ENCODE results near the gene CLASP1. TPM values are rescaled to one million over a fixed set of nuclear protein-coding genes. Genes with fewer than 3 reads are reported as not detected.
"Not testable (repeated sequence)": the region's sequence is repeated elsewhere in the genome, so short reads cannot be mapped to it uniquely, and the experiment has no call there.

Gene CLASP1
- 21.5 and 25.2 TPM in 2 replicates for polyA plus RNA-seq (2014; cell fraction: cytosol; rRNA removed)
- polyA plus RNA-seq (2014; cell fraction: nucleus; rRNA removed): 28.2 and 37.6 TPM in 2 replicates

DNA sequence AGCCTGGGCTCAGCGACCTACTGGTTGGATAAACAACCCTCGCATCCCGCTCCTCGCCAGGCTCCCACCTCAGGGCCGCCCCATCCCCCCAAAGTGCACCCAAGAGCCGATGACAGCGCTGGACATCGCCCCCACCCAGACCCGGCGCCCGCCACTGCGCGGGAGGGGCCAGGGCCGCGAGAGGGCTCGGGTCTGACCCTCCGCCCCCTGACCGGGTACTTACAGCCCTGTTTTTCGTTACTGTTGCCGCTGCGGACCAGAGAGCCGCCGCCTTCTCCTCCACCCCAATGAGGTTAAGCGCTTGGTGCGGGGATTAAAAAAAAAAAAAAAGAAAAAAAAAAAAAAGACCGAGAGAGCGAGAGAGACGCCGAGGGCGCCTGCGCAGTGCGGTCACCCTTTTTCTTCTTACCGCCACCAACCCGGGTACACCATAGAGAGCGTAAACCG is at the start of gene CLASP1:
TSS of gene CLASP1 (minus strand) at position 314 of the 447 bp plus-strand sequence. CDS start 43,567 bp downstream, outside the sequence.
- DNase-seq (ENCODE audit: low spot score): no peak

DNA sequence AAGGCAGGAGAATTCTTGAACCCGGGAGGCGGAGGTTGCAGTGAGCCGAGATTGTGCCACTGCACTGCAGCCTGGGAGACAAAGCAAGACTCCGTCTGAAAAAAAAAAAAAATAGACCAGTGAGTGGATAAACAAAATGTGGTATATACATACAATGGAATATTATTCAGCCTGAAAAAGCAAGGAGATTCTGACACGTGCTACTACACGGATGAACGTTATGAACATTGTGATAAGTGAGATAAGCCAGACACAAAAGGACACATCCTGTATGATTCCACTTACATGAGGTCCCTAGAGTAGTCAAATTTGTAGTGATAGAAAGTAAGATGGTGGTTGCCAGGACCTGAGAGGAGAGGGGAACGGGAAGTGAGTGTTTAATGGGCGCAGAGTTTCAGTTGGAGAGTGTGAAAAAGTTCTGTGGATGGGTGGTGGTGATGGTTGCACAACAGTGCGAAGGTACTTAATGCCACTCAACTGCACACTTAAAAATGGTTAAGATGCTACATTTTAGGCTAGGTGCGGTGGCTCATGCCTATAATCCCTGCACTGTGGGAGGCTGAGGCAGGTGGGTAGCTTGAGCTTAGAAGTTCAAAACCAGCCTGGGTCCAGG is 49.2 kb upstream of the CLASP1 start:
- DNase-seq (ENCODE audit: low spot score): no peak

DNA sequence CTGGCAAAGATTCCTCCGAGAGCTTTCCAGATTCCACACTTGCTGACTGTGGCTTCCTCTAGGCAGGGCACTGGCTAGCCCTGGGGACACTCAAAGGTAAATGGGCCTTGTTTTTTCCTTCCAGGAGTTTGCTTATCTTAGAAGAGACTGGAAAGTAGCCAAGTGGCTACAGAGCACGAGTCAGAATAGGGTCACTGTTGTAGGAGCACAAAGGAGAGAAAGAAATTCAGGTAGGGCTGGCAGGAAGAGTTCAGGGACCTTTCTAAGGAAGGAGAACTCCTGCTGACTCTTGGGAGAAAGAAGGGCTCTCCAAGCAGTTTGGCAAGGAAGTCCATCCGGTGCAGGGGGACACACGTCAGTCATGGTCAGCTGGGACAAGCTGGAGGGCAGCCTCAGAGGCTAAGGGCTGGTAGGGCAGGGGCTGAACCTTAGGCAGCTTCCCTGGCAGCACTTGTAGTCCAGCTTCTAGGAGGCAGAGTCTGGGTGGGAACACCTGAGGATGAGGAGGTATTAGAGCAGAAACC is 47.9 kb upstream of the CLASP1 start:
- no peak for DNase-seq (ENCODE audit: low spot score)

DNA sequence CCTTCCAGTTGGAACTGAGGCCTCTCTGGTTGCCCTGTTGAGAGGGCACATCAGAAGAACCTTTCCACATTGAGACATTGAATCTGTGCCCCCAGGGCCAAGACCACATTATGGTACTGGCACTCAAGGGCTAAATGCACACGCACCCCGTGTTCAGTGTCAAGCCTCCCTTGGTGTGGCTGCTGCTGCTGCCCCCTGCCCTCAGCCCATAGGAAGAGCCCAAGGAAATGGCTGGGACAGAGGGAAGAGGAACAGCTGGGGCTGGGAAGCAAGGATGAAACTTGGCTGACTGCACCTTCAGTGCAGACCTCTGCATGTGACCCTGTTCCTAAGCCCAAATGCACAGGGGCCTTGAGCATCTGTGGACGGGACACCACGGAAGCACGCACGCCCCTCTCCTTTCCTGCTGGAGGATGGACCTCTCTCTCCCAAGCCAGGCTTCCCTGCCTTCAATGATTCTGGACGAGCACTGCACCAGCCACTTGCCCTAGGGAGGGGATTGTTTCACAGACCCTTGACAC is 47.2 kb upstream of the CLASP1 start:
- no peak for DNase-seq (ENCODE audit: low spot score)

DNA sequence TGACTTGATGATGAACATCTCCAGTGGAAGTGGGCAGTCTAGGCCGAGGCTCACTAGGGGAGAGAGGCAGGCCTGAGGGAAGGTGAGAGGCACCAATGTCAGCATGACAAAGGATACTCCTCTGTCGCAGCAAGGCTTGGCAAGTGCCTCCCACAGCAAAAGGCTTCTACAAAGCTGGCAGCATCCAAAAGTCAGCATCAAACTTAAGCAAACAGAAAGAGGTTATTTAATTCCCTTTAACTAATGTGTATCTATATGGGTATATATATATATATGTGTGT is 45.8 kb upstream of the CLASP1 start:
- DNase-seq (ENCODE audit: low spot score): no peak

DNA sequence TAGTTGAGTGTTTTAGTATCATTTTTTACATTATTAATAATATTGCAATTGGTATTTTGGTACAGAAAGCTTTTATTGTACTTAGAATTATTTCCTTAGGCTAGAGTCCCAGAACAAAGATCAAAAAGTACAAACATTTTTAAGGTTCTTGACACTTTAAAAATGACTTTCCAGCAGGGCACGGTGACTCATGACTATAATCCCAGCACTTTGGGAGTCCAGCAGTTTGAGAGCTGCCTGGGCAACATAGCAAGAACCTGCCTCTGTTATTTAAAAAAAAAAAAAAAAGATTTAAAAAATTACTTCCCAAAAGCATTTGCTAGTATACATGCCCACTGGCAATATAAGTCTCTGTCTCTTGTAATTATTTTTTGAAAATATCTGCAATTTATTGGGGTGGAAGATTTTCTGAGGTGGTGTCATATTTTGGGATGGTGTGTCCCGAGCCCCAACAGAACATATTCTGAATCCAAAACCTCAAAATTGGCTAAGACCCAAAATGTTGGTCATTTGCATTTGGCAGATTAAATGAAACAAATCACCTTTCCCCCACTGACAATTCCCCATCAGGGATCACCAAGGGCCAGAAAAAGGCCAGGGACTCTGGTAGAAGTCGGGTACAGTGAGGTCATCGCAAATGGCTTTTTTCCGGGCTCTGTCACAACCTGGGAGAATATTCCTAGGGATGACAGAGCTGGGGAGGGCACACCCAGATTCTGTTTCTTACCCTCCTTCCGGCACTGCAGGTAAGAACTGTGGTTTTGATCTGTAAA is 45.3 kb upstream of the CLASP1 start:
- DNase-seq (ENCODE audit: low spot score): no peak

DNA sequence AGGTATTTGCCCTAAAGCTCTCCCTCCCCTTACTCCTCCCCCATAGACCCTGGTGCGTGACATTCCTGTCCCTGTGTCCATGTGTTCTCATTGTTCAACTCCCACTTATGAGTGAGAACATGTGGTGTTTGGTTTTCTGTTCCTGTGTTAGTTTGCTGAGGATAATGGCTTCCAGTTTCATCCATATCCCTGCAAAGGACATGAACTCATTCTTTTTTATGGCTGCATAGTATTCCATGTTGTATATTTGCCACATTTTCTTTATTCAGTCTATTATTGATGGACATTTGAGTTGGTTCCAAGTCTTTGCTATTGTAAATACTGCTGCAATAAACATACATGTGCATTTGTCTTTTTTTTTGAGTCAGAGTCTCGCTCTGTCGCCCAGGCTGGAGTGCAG is 41.3 kb upstream of the CLASP1 start:
- not testable (repeated sequence) for DNase-seq (ENCODE audit: low spot score)

DNA sequence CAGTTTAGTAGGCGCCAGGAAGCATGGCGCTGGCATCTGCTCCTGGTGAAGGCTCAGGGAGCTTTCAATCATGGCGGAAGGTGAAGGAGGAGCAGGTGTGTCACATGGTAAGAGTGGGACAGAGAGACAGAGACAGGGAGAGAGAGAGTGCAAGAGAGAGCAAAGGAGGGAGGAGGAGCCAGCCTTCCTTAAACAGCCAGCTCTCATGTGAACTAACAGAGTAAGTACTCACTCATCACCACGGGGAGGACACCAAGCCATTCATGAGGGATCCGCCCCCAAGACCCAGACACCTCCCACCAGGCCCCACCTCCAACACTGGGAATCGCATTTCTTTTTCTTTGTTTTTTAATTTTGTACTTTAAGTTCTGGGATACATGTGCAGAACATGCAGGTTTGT is 40.8 kb upstream of the CLASP1 start:
- no peak for DNase-seq (ENCODE audit: low spot score)

DNA sequence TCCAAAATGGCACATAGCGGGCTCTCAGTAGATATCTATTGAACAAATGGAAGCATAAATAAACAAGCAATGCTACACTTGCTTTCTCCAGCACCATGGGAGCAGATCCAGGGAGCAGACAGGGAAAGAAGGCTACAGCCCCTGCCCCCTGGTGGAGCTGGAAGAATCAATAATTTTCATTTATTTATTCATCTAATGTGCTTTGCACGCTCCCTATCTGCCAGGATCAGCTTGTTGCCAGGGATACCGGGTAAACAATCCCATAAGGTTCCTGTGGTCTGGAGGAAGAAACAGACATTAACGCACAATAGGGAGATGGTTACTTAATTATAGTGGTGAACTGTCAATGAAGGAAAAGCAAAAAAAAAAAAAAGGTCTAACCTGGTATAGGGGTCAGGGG is 40.1 kb upstream of the CLASP1 start:
- peak; percentile 74 for DNase-seq (ENCODE audit: low spot score)

DNA sequence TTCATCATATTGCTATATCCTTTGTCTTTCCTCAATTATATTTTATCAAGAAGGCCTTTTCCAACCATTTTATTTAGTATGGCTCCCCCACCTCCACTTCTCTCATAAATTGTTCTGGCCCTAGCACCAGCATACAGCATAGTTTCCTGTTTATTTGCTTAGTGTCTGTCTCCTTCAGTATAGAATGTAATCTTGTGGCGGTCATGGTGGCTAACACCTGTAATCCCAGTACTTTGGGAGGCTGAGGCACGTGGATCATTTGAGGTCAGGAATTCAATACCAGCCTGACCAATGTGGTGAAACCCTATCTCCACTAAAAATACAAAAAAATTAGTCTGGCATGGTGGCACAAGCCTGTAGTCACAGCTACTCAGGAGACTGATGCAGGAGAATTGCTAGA is 39.6 kb upstream of the CLASP1 start:
- no peak for DNase-seq (ENCODE audit: low spot score)

DNA sequence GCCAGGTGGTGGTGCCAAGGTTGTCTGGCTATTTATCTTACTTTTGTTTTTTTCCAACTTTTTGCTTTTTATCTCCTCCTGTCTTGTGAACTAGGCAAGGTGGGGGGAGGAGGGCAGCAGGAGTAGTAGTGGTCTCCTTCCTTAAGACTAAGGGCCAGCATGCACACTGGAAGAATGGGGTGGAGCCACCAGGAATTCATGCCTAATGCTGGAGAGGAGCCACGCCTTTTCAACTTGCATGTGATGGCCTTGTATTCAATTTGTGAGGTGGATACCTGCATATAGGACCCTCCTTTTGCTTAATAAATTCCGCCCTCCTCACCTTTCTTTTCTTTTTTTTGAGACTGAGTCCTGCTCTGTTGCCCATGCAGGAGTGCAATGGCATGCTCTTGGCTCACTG is 37.6 kb upstream of the CLASP1 start:
- DNase-seq (ENCODE audit: low spot score): no peak

DNA sequence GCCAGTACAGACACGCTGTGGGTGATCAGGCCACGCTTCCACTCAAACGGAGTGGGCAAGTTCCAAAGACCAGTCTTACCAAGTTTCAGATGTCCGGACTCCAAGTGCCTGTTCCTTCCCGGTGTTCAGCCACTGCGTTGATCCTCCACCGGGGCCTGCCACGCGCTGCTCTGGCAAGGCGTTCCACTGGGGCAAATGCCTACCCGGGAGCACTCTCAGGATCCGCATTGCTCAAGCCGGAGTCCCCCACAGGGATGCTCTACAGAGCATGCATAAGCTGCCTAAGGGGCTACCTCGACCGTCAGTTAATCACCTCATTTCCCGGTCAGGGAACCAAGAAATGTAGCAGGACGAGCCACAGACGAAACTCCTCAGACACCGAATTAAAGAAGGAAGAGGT is 37.0 kb upstream of the CLASP1 start:
- no peak for DNase-seq (ENCODE audit: low spot score)

DNA sequence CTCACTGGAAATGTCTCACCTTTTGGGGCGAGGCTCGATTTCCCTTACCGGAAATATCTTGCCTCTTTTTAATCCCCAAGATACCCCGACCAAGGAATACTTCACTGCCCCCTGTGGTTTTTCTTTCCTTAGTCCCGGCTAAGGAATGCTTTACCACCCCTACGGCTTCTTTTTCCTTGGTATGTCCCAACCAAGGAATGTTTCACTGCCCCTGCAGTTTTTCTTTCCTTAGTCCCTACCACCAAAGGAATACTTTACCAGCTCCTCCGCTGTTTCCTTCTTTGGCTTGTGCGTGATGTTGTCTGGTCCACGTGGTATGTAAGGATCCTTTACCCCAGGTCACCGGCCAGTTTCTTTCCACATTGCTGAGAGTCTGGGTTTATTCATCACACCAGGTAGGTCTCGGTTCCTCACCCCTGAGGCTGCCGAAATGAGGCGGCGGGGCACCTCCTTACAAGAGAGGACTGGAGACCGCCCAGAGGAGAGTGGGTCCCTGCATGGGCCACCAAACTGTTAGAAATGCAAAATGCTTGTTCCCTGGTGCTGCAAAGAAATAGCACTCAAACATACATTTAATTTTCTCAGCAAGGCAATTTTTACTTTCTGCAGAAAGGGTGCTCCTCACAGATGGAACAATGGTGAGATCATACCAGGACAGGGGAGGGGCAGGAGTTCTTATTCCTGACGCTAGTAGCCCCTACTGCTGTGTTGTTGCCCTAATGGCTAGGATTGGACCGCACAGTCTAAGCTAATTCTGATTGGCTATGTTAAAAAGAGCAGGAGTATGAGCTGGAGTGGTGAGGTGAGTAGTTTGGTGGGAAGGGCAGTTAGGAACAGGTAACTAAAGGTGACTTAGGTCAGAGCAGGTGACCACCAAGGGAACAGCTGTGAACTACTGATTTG is 33.4 kb upstream of the CLASP1 start:
- no peak for DNase-seq (ENCODE audit: low spot score)

DNA sequence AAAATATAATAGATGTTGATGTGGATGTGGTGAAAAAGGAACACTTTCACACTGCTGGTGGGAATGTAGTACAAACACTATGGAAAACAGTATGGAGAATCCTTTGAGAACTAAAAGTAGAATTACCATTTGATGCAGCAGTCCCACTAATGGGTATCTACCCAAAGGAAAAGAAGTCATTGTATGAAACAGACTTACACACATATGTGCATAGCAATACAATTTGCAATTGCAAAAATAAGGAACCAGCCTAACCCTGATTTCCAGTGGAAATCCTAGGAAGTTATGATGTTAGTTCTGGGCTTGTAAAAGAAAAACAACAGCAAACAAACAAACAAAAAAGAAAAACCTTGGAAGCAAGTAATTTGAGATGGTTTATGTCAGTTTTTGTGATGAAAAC is 28.6 kb upstream of the CLASP1 start:
- DNase-seq (ENCODE audit: low spot score): no peak

DNA sequence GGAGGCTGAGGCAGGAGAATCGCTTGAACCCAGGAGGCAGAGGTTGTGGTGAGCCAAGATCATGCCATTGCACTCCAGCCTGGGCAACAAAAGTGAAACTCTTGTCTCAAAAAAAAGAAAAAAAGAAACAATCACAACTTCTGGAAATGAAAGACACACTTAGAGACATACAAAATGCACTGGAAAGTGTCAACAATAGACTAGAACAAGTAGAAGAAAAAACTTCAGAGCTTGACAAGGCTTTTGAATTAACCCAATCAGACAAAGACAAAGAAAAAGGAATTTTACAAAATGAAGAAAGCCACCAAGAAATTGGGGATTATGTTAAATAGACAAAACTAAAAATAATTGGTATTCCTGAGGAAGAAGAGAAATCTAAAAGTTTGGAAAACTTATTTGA is 22.4 kb upstream of the CLASP1 start:
- DNase-seq (ENCODE audit: low spot score): not testable (repeated sequence)

DNA sequence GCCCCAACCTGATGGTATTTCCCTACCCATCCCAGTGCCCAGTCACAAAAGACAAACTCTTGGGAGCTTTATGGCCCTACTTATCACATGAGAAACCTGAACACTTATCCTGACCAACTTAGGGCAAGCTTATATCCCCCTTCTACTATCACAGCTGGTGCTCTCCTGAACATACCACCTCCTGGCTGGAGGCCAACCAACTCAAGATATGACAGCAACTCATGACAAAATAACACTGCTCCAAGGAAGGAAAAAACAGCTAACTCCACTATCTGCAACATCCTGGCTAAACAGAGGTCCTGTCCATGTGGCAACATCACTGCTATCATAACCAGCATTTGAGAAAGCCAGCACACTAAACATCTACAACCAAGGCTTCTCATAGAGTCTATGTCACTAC is 20.9 kb upstream of the CLASP1 start:
- DNase-seq (ENCODE audit: low spot score): no peak

DNA sequence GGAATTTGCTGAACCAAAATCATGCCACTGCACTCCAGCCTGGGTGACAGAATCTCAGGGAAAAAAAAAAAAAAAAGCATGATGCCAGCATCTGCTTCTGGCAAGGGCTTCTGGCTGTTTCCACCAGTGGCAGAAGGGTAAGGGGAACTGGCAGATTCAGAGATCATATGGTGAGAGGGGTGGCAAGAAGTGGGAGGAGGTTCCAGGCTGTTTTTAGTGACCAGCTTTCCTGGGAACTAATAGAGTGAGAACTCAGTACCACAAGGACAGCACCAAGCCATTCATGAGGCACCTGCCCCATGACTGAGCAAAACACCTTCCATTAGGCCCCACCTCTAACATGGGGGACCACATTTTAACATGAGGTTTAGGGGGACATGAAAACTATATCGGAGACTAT is 18.4 kb upstream of the CLASP1 start:
- no peak for DNase-seq (ENCODE audit: low spot score)

DNA sequence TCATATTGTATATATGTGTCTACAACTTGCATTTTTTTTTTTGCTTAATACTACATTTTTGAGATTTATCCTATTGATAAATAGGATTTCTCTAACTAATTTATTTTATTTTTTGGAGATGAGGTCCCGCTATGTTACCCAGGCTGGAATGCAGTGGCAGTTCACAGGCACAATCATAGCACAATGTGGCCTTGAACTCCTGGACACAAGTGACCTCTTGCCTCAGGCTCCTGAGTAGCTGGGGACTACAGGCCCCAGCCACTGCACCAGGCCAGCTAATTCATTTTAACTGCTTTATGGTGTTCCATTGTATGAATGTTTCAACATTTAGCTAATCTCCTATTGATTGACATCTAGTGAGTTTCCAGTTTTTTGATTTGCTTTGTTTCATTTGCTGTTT is 16.8 kb upstream of the CLASP1 start:
- no peak for DNase-seq (ENCODE audit: low spot score)

DNA sequence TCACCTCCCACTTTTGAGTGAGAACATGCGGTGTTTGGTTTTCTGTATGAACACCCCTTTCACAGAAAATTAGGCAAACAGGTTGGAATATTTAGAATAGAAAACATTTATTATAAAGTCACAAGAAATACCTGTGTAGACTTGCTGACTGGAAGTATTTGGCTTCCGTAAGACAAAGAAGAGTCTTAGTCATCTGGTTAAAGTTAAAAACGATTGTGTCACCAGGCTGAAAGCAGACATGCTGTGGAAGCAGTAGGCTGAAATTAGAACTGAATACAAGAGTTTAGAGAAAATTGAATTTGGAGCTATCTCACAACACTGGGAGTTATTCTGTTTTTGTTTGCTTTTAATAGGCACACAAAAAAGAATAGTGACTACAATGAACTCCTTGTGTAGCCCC is 16.2 kb upstream of the CLASP1 start:
- no peak for DNase-seq (ENCODE audit: low spot score)

DNA sequence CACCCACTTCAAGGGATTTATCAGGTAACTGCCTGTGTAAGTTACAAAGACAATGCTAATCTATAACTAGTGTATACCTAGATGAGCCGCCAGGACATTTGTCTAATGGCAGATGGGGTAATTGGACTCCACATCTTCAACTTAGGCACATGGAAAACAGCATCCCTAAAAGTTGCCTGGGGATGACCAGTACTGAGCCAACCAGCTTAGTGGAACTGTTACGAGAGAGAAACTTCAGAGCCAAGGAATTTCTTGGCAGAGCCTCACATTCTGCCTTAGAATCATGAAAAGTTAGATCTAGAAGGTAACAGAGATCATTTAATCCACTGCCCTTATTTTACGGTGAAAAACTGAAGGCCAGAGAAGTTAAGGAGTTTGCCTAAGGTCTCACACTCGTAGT is 15.5 kb upstream of the CLASP1 start:
- DNase-seq (ENCODE audit: low spot score): no peak

DNA sequence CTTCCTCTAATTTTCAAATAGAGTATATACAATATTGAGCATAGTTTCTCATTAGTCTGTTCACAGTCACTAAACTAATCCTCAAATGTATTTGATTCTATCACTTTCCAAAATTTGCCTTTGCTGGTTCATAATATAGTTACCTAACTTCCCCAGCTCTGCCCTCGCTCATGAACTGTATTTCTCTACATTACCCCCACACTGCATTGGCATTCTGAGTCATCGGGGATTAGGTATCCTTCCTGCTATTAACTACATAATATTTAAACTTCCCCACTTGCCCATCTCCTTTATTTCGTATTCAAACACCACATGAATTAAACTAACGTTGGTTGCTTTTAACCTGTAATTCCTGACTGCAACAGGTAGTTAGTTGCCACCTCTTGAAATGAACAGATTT is 14.8 kb upstream of the CLASP1 start:
- DNase-seq (ENCODE audit: low spot score): no peak

DNA sequence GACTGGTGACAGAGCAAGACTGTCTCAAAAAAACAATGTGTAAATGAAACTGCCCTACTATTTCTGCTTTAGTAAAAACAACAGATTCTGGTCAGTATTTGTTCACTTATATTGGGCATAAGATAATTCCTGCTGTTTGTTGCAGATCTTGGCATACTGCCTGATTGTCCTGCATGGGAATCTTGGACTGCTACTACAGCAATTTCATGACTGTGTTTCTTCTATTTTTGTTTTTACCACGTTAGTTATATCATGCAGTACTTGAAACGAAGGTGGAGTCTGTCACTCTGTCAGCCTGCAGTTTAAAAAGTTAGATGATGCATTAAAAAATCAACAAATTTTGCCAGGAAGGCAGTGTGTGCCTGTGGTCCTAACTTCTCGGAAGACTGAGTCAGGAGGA is 14.2 kb upstream of the CLASP1 start:
- no peak for DNase-seq (ENCODE audit: low spot score)

Measured in SK-N-DZ (cell line).